ENCODE data around the gene EPAS1. TPM values are rescaled to one million over a fixed set of nuclear protein-coding genes. Genes with fewer than 3 reads are reported as not detected.

EPAS1 gene
- total and polyA plus RNA-seq, 2 of the 13 experiments (the other 11 are each of a cell fraction or from before 2014, with no cell fraction given) = 47.1 to 182 TPM

DNA sequence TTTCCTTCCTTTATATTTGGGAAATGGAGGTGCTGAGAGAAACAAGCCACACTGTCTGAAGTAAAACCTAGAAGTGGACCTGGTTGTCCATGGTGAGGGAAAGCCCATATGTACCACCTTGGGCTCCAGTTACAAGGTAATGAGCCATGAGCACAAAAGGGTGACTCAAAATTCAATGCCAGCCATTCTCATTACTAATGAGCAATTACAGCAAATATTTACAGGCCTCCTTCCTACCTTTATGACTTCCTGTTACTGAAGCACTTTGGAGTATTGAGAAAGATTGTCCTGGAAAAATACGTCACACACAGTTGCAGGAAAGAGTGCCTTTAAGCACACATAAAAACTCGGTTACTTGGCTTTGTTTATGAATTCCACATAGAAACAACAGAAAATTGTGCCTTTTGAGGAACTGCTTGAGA lies 9.1 kb downstream of the EPAS1 start (continued):
- TF ChIP-seq SMARCC2 (IDR thresholded peaks at IDR 0.05) (0 out of 2 replicates have a peak, but pooled peaks have one; percentile 39), ZNF83 (CRISPR knock-in tag; IDR thresholded peaks at IDR 0.05; ENCODE audit: borderline replicate concordance) (no peak), ZSCAN22 (CRISPR knock-in tag; IDR thresholded peaks at IDR 0.05) (no peak), HMGA1 (CRISPR knock-in tag; conservative IDR thresholded peaks at IDR 0.05) (0 out of 2 replicates have a peak, but pooled peaks have one; percentile 58), TAF15 (IDR thresholded peaks at IDR 0.05; ENCODE audit: low read depth, low read length, poor library complexity, severe bottlenecking) (no peak), ZNF235 (CRISPR knock-in tag; IDR thresholded peaks at IDR 0.05; ENCODE audit: borderline replicate concordance) (no peak), ETV5 (CRISPR knock-in tag; IDR thresholded peaks at IDR 0.05; ENCODE audit: borderline replicate concordance) (peak; percentile 99), PHF21A (CRISPR knock-in tag; IDR thresholded peaks at IDR 0.05) (peak; percentile 70; the same call in 1 of the 2 replicates), FOXO1 (CRISPR knock-in tag; IDR thresholded peaks at IDR 0.05) (peak; percentile 95), ESRRA (CRISPR knock-in tag; IDR thresholded peaks at IDR 0.05; ENCODE audit: low read depth) (0 out of 2 replicates have a peak, but pooled peaks have one; percentile 11), RXRA (CRISPR knock-in tag; IDR thresholded peaks at IDR 0.05) (peak; percentile 12; the same call in 1 of the 2 replicates), POLR2G (IDR thresholded peaks at IDR 0.05; ENCODE audit: low read depth, low read length) (peak; percentile 65), MBNL3 (CRISPR knock-in tag; conservative IDR thresholded peaks at IDR 0.05) (no peak), ARID2 (CRISPR knock-in tag; IDR thresholded peaks at IDR 0.05; ENCODE audit: borderline replicate concordance) (no peak; the same call in 1 of the 2 replicates), ZNF672 (CRISPR knock-in tag; IDR thresholded peaks at IDR 0.05) (no peak), ZSCAN20 (CRISPR knock-in tag; IDR thresholded peaks at IDR 0.05; ENCODE audit: borderline replicate concordance) (peak; percentile 14; the same call in 1 of the 2 replicates), MAFF (IDR thresholded peaks at IDR 0.05; ENCODE audit: low read depth, low read length) (0 out of 2 replicates have a peak, but pooled peaks have one; percentile 32), NR2F2 (IDR thresholded peaks at IDR 0.05; ENCODE audit: borderline replicate concordance, low read depth) (peak; percentile 68)
- TF ChIP-seq, protein P1, sequence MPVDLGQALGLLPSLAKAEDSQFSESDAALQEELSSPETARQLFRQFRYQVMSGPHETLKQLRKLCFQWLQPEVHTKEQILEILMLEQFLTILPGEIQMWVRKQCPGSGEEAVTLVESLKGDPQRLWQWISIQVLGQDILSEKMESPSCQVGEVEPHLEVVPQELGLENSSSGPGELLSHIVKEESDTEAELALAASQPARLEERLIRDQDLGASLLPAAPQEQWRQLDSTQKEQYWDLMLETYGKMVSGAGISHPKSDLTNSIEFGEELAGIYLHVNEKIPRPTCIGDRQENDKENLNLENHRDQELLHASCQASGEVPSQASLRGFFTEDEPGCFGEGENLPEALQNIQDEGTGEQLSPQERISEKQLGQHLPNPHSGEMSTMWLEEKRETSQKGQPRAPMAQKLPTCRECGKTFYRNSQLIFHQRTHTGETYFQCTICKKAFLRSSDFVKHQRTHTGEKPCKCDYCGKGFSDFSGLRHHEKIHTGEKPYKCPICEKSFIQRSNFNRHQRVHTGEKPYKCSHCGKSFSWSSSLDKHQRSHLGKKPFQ (CRISPR knock-in tag; IDR thresholded peaks at IDR 0.05; ENCODE audit: insufficient replicate concordance) = peak; percentile 61
- TF ChIP-seq, protein P2, sequence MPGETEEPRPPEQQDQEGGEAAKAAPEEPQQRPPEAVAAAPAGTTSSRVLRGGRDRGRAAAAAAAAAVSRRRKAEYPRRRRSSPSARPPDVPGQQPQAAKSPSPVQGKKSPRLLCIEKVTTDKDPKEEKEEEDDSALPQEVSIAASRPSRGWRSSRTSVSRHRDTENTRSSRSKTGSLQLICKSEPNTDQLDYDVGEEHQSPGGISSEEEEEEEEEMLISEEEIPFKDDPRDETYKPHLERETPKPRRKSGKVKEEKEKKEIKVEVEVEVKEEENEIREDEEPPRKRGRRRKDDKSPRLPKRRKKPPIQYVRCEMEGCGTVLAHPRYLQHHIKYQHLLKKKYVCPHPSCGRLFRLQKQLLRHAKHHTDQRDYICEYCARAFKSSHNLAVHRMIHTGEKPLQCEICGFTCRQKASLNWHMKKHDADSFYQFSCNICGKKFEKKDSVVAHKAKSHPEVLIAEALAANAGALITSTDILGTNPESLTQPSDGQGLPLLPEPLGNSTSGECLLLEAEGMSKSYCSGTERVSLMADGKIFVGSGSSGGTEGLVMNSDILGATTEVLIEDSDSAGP (CRISPR knock-in tag; IDR thresholded peaks at IDR 0.05; ENCODE audit: borderline replicate concordance) = no peak
- TF ChIP-seq, protein P3, sequence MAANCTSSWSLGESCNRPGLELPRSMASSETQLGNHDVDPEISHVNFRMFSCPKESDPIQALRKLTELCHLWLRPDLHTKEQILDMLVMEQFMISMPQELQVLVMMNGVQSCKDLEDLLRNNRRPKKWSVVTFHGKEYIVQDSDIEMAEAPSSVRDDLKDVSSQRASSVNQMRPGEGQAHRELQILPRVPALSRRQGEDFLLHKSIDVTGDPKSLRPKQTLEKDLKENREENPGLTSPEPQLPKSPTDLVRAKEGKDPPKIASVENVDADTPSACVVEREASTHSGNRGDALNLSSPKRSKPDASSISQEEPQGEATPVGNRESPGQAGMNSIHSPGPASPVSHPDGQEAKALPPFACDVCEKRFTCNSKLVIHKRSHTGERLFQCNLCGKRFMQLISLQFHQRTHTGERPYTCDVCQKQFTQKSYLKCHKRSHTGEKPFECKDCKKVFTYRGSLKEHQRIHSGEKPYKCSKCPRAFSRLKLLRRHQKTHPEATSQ (CRISPR knock-in tag; IDR thresholded peaks at IDR 0.05; ENCODE audit: borderline replicate concordance) = peak; percentile 80; the same call in 1 of the 2 replicates
- TF ChIP-seq, protein P4, sequence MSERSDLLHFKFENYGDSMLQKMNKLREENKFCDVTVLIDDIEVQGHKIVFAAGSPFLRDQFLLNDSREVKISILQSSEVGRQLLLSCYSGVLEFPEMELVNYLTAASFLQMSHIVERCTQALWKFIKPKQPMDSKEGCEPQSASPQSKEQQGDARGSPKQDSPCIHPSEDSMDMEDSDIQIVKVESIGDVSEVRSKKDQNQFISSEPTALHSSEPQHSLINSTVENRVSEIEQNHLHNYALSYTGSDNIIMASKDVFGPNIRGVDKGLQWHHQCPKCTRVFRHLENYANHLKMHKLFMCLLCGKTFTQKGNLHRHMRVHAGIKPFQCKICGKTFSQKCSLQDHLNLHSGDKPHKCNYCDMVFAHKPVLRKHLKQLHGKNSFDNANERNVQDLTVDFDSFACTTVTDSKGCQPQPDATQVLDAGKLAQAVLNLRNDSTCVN (CRISPR knock-in tag; IDR thresholded peaks at IDR 0.05; ENCODE audit: borderline replicate concordance) = peak; percentile 42; the same call in 1 of the 2 replicates
